ENCODE measurements around the gene C1D.

DNA sequence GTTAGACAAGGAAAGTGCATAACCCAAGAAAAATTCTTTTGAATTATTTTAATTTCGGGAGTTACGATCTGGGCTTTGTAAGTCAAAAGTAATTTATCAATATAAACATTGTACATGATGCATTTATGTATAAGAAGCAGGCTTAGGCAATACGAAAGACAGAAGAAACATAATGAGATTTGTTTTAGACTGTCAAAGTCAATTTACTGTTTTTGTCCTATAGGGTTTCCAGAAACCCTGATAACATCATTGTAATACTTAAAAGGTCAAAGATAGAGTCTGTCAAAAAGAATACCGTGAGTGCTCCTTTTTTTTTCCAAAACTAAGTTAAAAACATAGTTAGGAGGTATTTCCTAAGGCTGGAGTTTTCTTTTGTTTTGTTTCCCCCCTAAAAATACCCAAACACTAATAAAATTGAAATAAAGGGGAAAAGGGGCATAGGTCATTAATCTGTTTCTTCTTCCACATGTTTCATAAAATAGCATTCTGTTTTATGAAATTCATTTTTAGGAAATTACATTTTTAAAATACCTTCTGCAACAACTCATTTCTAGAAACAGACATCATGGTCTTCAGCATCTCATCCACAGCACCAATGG lies 16.1 kb downstream of the C1D start:
- TF ChIP-seq, protein P1, sequence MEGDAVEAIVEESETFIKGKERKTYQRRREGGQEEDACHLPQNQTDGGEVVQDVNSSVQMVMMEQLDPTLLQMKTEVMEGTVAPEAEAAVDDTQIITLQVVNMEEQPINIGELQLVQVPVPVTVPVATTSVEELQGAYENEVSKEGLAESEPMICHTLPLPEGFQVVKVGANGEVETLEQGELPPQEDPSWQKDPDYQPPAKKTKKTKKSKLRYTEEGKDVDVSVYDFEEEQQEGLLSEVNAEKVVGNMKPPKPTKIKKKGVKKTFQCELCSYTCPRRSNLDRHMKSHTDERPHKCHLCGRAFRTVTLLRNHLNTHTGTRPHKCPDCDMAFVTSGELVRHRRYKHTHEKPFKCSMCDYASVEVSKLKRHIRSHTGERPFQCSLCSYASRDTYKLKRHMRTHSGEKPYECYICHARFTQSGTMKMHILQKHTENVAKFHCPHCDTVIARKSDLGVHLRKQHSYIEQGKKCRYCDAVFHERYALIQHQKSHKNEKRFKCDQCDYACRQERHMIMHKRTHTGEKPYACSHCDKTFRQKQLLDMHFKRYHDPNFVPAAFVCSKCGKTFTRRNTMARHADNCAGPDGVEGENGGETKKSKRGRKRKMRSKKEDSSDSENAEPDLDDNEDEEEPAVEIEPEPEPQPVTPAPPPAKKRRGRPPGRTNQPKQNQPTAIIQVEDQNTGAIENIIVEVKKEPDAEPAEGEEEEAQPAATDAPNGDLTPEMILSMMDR (IDR thresholded peaks at IDR 0.05), result no peak
- TF ChIP-seq ZFX (IDR thresholded peaks at IDR 0.05; ENCODE audit: borderline replicate concordance), result no peak

All from 22Rv1 (cell line).